ENCODE measurements around the gene TIPARP. TPM values are rescaled to one million over a fixed set of nuclear protein-coding genes. Genes with fewer than 3 reads are reported as not detected.
"Not testable (repeated sequence)": the region's sequence is repeated elsewhere in the genome, so short reads cannot be mapped to it uniquely, and the experiment has no call there.

TIPARP gene
- total RNA-seq, 1 experiment from 2014 or later = 15.8 TPM

DNA sequence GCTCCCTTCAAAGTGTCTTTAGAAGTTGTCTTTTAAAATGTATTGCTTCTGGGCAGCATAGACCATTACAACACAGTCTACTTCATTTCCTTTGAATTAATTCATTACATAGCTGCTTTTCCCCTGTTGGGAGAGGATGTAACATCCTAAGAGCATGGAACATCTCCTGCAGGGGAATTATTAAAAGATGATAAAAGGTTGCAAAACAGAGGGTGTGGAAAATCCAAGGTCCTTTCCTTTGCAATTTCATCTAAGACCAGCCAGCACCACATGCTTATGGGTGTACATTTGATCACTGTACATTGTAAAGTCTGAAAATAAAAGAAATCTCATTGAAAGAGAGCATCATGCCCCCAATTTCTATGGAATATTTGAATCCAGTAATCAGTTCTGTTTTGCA lies 57.4 kb downstream of the TIPARP start:
- no peak overlapping the region for H3K4me3 Mint-ChIP-seq (ENCODE audit: unreplicated experiment)
- no peak for TF ChIP-seq CTCF (IDR thresholded peaks at IDR 0.05; ENCODE audit: insufficient read depth in 1 of 2, low read depth in 1 of 2, low read length in 1 of 2, severe bottlenecking in 1 of 2, unreplicated experiment in 1 of 2)
- no peaks in the 10 kb centered on the region for H3K4me1 Mint-ChIP-seq (ENCODE audit: low read depth, unreplicated experiment)
- no peaks in the 10 kb centered on the region for H3K27me3 Mint-ChIP-seq (ENCODE audit: insufficient read depth, unreplicated experiment)
- Histone ChIP-seq H3K4me1 (peaks cover 15% of the 10 kb centered on the region; the same call in 1 of the 2 replicates), H3K36me3 (ENCODE audit: control insufficient read depth, insufficient read depth, low read length) (no peaks in the 10 kb centered on the region), H3K27me3 (replicated peaks; ENCODE audit: control insufficient read depth, insufficient read depth, low read length) (no peaks in the 10 kb centered on the region), H3K4me3 (ENCODE audit: low read depth, low read length) (no peak overlapping the region), H3K9me3 (no peaks in the 10 kb centered on the region)
- no TSS peak for BruUV-seq (replicated peaks)
- intact Hi-C loops (cut with micrococcal nuclease; ENCODE audit: unreplicated experiment) = no loop called here
- CTCF ChIA-PET = no interaction called here
- POLR2A ChIA-PET = no interaction called here
- H3K9me3 Mint-ChIP-seq (ENCODE audit: unreplicated experiment) = no peaks in the 10 kb centered on the region
- no peak overlapping the region for H3K27ac Mint-ChIP-seq (ENCODE audit: unreplicated experiment)
- H3K36me3 Mint-ChIP-seq (ENCODE audit: insufficient read depth, unreplicated experiment) = no peaks in the 10 kb centered on the region
- DNase-seq = no peak

GRCh38 chr3:156732261-156732660 lies 57.9 kb downstream of the TIPARP start:
- POLR2A ChIA-PET = no interaction called here
- Mint-ChIP-seq H3K27ac (ENCODE audit: unreplicated experiment) (no peak overlapping the region), H3K4me1 (ENCODE audit: low read depth, unreplicated experiment) (no peaks in the 10 kb centered on the region)

DNA sequence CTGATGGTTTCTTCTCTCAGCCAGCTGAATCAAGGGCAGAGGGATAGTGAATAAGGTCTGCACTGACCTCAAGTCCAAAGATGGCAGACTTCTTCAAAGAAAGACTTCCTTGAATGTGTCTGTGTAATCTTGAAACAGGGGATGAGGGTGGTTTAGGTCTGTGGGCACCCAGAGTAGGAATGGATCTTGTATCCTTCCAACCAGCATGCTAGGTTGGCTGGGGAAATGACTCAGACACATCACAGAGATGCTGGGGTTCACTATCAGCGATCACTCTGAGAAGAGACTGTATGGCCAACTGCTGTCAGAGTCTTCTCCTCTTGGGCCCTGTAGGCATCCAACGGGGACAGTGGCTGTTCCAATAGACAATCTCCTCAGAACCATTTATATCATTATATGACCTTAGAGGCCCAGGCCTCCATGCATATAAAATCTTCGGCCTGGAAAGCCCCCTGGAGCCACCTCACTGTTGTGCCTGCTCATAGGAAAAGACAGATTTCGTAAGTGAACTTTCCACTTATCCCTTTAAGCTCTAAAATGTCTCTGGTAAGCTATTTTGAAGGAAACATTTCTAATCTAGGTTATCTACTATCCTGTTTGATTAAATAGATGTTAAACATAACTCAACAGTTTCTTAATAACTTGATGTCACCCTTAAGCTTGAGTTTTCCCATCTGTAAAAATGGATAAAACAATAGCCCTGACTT lies 58.5 kb downstream of the TIPARP start:
- no peaks in the 10 kb centered on the region for H3K27me3 ChIP-seq (replicated peaks; ENCODE audit: control insufficient read depth, insufficient read depth, low read length)
- H3K4me3 ChIP-seq (ENCODE audit: low read depth, low read length) = no peak overlapping the region
- H3K4me1 Mint-ChIP-seq (ENCODE audit: low read depth, unreplicated experiment) = no peaks in the 10 kb centered on the region
- CTCF ChIA-PET = no interaction called here
- peaks cover 15% of the 10 kb centered on the region; the same call in 1 of the 2 replicates for H3K4me1 ChIP-seq
- intact Hi-C loops (cut with micrococcal nuclease; ENCODE audit: unreplicated experiment) = no loop called here
- no peak for TF ChIP-seq CTCF (IDR thresholded peaks at IDR 0.05; ENCODE audit: insufficient read depth in 1 of 2, low read depth in 1 of 2, low read length in 1 of 2, severe bottlenecking in 1 of 2, unreplicated experiment in 1 of 2)
- H3K36me3 Mint-ChIP-seq (ENCODE audit: insufficient read depth, unreplicated experiment) = no peaks in the 10 kb centered on the region
- H3K27ac Mint-ChIP-seq (ENCODE audit: unreplicated experiment) = no peak overlapping the region
- no peaks in the 10 kb centered on the region for H3K9me3 ChIP-seq
- DNase-seq = no peak
- no peaks in the 10 kb centered on the region for H3K27me3 Mint-ChIP-seq (ENCODE audit: insufficient read depth, unreplicated experiment)
- no TSS peak for BruUV-seq (replicated peaks)
- H3K36me3 ChIP-seq (ENCODE audit: control insufficient read depth, insufficient read depth, low read length) = no peaks in the 10 kb centered on the region
- no peaks in the 10 kb centered on the region for H3K9me3 Mint-ChIP-seq (ENCODE audit: unreplicated experiment)
- H3K4me3 Mint-ChIP-seq (ENCODE audit: unreplicated experiment) = no peak overlapping the region
- POLR2A ChIA-PET = no interaction called here

More at GRCh38 chr3:156732261-156732660, 57.9 kb downstream of the TIPARP start:
- Mint-ChIP-seq H3K36me3 (ENCODE audit: insufficient read depth, unreplicated experiment) (no peaks in the 10 kb centered on the region), H3K4me3 (ENCODE audit: unreplicated experiment) (no peak overlapping the region), H3K9me3 (ENCODE audit: unreplicated experiment) (no peaks in the 10 kb centered on the region), H3K27me3 (ENCODE audit: insufficient read depth, unreplicated experiment) (no peaks in the 10 kb centered on the region)
- Histone ChIP-seq H3K4me1 (peaks cover 15% of the 10 kb centered on the region; the same call in 1 of the 2 replicates), H3K36me3 (ENCODE audit: control insufficient read depth, insufficient read depth, low read length) (no peaks in the 10 kb centered on the region), H3K4me3 (ENCODE audit: low read depth, low read length) (no peak overlapping the region), H3K9me3 (no peaks in the 10 kb centered on the region), H3K27me3 (replicated peaks; ENCODE audit: control insufficient read depth, insufficient read depth, low read length) (no peaks in the 10 kb centered on the region)
- intact Hi-C loops (cut with micrococcal nuclease; ENCODE audit: unreplicated experiment) = no loop called here
- no peak for DNase-seq
- no TSS peak for BruUV-seq (replicated peaks)
- CTCF ChIA-PET = no interaction called here
- no peak for TF ChIP-seq CTCF (IDR thresholded peaks at IDR 0.05; ENCODE audit: insufficient read depth in 1 of 2, low read depth in 1 of 2, low read length in 1 of 2, severe bottlenecking in 1 of 2, unreplicated experiment in 1 of 2)

- POLR2A ChIA-PET = not testable (repeated sequence)
Observed at GRCh38 chr3:156734661-156735060, 60.3 kb downstream of the TIPARP start.

More at GRCh38 chr3:156734661-156735060, 60.3 kb downstream of the TIPARP start:
- H3K4me3 ChIP-seq (ENCODE audit: low read depth, low read length); H3K36me3 ChIP-seq (ENCODE audit: control insufficient read depth, insufficient read depth, low read length); H3K4me1 ChIP-seq; H3K27me3 ChIP-seq (replicated peaks; ENCODE audit: control insufficient read depth, insufficient read depth, low read length); BruUV-seq (replicated peaks); CTCF ChIA-PET; H3K27me3 Mint-ChIP-seq (ENCODE audit: insufficient read depth, unreplicated experiment); H3K36me3 Mint-ChIP-seq (ENCODE audit: insufficient read depth, unreplicated experiment); H3K27ac Mint-ChIP-seq (ENCODE audit: unreplicated experiment); H3K9me3 Mint-ChIP-seq (ENCODE audit: unreplicated experiment); intact Hi-C loops (cut with micrococcal nuclease; ENCODE audit: unreplicated experiment); H3K4me3 Mint-ChIP-seq (ENCODE audit: unreplicated experiment); DNase-seq; H3K9me3 ChIP-seq; H3K4me1 Mint-ChIP-seq (ENCODE audit: low read depth, unreplicated experiment): not testable (repeated sequence)
